Body of pancreas (tissue), 4 donors: ENCODE data around the gene DGCR8. TPM values are rescaled to one million over a fixed set of nuclear protein-coding genes. Genes with fewer than 3 reads are reported as not detected.
A peak's percentile ranks its signal among the peaks of the same experiment; 100 is the strongest.

Experiments used
- microRNA counts, 2 donors: library from miRNA; unstranded; fragments of <30 nt; microRNA quantifications; one replicate each; lab custom pipeline; 2017
- microRNA-seq, 2 donors: library from miRNA; unstranded; fragments of <30 nt; microRNA quantifications; one replicate each; pipeline ENCODE4, GENCODE V29; 2016; ENCODE audit warnings: borderline number of aligned reads in 2 of 2, borderline replicate concordance in 2 of 2
- small RNA-seq: library from RNA; depleted of rRNA; stranded (forward); fragments of <200 nt; gene quantifications from one replicate; pipeline ENCODE3, GENCODE V24; 2016
- total RNA-seq, 2 donors: library from RNA; depleted of rRNA; stranded (reverse); fragments of >200 nt; gene quantifications; one replicate each; pipeline ENCODE4 v1.1.0, GENCODE V29; 2016

The DGCR8 gene
- total RNA-seq, 2 donors from 2014 or later, result 25.7 to 53.4 TPM

MicroRNAs within 50 kb of the gene (microRNA counts, 767-probe panel; counts per million panel counts)
- microRNA hsa-miR-1306-3p (lab: Ali Mortazavi, UCI), result 0 to 736 counts per million in 2 donors
- microRNA hsa-miR-185-5p (lab: Ali Mortazavi, UCI), result 736 to 5,146 counts per million in 2 donors

Small RNA genes lying within 50 kb of the gene (microRNA-seq; reads per million reads assigned to microRNA genes)
- gene MIR185 (445 to 523 reads per million in 2 donors), gene MIR6816 (0 to 0.45 reads per million in 2 donors)

Small RNA genes lying within 50 kb of the gene (small RNA-seq; reads per million reads assigned to genes)
- 3.7 reads per million, percentile 83 among the genes with 10 or more reads in this experiment for gene MIR185
- not detected for gene MIR6816
- gene RF00017, result not detected
- not detected for gene RF00599

Other genes starting within 250 kb of the DGCR8 start
- 1 to 10 TPM; 1.3 to 3.3 TPM for gene GNB1L, start 225.4 kb upstream of the DGCR8 start, total RNA-seq
- gene RTL10, start 225.4 kb upstream of the DGCR8 start, total RNA-seq, result 10 to 100 TPM; 10.2 to 14.8 TPM
- gene COMT, start 138.5 kb upstream of the DGCR8 start, total RNA-seq, result 10 to 100 TPM; 85.6 to 98.2 TPM
- 10 to 100 TPM; 22.1 to 23.6 TPM for gene TXNRD2, start 138.4 kb upstream of the DGCR8 start, total RNA-seq
- gene ARVCF, start 63.4 kb upstream of the DGCR8 start, total RNA-seq, result 100 to 1,000 TPM in 1 of 2 donors, 10 to 100 TPM in 1; 36.6 to 150 TPM
- gene TANGO2, start 59.1 kb upstream of the DGCR8 start, total RNA-seq, result 10 to 100 TPM; 10.5 to 19.7 TPM
- 100 to 1,000 TPM in 1 of 2 donors, 10 to 100 TPM in 1; 69.3 to 134 TPM for gene RANBP1, start 35.9 kb downstream of the DGCR8 start, total RNA-seq
- gene TRMT2A, start 37.0 kb downstream of the DGCR8 start, total RNA-seq, result 10 to 100 TPM; 76.8 to 98.6 TPM
- gene ZDHHC8, start 51.6 kb downstream of the DGCR8 start, total RNA-seq, result 10 to 100 TPM; 20.0 to 21.4 TPM
- gene CCDC188, start 70.8 kb downstream of the DGCR8 start, total RNA-seq, result not detected
- gene RTN4R, start 188.1 kb downstream of the DGCR8 start, total RNA-seq, result 1 to 10 TPM in 1 of 2 donors, under 1 TPM in 1; 0.66 to 1.8 TPM
- 10 to 100 TPM; 24.4 to 52.4 TPM for gene DGCR6L, start 239.8 kb downstream of the DGCR8 start, total RNA-seq